Measurements from ENCODE around the gene NDUFB5.
"Not testable (repeated sequence)": the region's sequence is repeated elsewhere in the genome, so short reads cannot be mapped to it uniquely, and the experiment has no call there.

Gene NDUFB5

DNA sequence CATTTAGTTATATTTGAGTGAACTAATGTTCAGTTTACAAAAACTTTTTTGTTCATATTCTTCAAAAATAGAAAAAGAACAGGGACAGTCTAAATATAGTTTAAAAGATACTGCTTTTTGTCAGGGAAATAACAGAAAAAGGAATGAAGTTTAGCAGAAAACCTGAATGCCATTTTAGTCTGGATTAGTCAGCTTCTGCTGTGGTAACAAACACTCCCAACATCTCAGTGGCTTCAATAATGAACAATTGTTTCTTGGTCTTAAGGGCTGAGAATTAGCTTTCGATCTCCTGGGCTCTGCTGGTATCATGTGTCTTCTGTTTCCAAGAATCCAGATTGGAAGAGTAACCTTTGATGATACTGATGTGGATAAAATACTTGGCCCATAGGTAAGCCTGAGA, 35.9 kb downstream of the NDUFB5 start:
- no peak for DNase-seq

DNA sequence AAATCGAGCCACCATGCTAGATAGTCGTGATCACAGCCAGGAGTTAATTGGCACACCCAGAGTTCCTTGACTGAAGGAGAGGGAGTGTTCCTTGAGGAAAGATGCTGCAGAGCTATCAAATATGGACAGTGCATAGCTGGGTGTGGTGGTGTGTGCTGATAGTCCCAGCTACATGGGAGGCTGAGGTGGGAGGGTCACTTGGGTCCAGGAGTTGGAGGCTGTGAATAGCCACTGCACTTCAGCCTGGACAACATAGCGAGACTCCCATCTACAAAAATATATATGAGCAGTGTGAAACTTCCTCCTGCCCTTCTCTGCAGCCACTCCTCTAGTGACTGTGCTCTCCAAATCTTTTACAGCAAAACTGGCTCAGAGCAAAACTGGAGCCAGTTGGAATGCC, 38.3 kb downstream of the NDUFB5 start:
- DNase-seq = no peak

DNA sequence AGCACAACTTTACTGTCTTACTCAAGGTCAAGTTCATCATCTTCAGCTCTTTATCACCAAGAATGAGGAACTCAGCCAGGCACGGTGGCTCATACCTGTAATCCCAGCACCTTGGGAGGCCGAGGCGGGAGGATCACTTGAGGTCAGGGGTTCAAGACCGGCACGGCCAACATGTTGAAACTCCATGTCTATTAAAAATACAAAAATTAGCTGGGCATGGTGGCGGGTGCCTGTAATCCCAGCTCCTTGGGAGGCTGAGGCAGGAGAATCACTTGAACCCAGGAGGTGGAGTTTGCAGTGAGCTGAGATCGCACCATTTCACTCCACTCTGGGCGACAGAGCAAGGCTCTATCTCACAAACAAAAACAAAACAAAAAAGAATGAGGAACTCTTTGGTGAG, 39.2 kb downstream of the NDUFB5 start:
- not testable (repeated sequence) for DNase-seq

DNA sequence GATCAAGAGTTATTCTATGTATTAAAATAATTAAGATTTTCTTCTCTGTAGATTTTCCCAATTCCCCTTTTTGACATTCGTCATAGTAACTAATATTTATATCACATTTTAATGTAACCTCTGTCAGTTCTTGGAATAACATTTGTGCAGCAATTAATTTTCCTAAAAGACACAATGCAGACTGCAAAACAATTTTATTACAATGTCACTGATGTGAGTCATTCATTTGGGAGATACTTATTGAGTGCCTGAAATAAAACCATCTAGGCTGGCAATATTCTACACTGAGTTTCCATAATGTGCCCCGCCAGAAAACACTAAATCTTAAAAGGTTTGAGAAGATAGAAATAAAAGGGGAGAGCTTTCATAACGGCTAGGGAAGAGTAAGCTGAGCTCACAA, 41.6 kb downstream of the NDUFB5 start:
- DNase-seq = no peak

DNA sequence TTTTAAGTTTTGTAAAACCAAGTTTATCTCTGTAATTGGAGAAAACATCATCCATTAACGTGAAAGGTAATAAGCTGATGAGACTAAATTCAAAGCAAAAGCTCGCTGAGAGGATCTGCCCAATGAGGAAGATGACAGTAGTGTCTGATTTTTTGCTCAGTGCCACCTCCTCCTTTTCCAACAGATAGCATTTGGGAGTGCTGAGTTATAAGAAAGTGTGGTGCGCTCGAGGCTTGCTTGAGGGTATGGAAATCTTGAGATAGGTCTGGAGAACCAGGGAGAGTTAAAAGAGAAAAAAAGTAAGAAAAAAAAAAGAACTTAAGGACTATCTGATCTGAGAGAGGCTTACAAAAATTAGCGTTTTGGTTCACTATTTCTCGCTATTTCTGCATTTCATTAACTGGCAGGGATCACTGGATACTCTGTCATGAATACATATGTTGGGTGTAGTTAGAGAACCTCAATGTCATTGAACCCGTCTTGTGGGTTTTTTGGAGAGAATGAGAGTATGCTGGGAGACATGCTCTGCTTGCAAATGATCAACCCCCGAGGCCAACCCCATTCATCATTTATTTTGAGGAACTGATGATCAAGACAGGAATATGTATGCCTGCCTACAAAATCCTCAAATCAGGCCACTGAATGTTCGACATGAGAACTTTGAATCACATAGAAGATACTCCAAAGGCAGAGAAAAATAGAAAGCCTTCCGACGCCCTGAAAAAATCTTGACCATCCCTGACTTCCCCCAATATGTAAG, 47.3 kb downstream of the NDUFB5 start:
- no peak for DNase-seq

DNA sequence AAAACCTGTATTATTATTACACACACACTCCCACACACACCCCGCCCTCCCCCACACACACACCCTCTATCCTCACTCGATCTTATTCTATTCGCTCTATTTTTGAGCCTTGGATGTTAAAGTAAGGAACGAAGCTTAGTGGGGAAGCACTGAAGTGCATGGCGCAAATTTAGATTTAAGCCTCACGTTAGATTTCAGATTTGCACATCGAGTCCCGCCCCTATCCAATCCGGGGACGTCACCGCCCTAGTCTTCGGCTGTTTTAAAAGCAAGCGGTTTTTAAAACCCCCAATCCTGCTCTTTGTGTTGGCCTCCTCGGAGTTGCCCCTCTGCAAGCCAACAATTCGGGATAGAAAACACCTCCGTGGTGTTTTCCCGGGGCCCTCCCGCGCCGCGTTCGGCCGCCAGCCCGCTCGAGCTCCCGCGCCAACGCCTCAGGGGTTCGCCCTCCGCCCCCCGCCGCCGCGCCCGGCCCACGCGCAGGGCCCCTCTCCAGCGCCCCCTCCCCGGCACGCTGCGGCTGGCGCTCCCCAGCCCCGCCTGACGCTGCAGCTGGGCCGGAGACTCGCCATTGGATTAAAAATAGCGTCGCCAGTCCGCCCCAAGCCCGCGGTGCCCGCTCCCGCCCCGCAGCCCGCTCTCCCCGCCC, 48.0 kb downstream of the NDUFB5 start, which contains the start of gene USP13:
TSS of gene USP13 (plus strand) at position 594 of the 649 bp plus-strand sequence. CDS start 186 bp downstream, outside the sequence.
- peak; percentile 85 for DNase-seq

DNA sequence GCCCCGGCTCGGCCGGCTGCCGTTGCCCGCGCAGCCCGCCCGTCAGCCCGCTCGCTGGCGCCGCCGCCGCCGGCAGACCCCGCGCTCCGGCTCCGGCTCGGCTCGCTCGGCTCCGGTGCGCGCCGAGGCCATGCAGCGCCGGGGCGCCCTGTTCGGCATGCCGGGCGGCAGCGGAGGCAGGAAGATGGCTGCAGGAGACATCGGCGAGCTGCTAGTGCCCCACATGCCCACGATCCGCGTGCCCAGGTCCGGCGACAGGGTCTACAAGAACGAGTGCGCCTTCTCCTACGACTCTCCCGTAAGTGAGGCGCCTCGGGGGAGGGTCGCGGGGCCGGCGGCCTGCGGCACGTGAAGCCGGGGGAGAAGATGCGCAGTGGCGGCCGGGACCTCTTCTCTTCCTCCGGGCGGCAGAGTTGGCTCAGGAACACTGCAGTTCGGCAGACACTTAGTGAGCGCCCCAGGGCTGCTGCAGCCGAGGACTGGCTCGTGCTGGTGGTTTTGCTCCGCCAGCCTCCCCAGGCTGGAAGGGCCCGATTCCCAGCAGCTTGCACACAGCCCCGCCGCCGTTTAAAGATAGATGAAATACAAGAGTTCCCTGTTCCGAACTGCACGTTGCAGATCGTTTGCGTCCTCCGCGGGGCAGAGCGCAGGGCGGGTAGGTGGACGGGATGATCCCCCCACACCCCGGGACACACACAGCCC, 48.7 kb downstream of the NDUFB5 start:
- DNase-seq = peak; percentile 75

DNA sequence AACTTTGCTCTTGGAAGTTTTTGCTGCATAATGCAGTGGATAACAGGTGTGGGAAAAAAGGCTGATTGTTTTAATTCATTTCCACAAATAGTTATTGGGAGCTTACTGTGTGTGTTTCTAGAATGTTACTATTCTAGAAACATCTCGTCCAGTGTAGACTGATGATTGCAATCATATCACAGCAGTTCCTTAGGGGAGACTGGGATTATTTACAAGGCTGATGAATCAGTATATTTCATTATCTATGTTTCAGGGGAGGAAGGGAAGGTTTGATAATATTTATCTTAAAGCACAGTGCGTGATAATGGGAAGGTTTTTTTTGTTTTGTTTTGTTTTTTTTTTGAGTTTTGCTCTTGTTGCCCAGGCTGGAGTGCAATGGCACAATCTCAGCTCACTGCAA, 50.6 kb downstream of the NDUFB5 start:
- DNase-seq = no peak

DNA sequence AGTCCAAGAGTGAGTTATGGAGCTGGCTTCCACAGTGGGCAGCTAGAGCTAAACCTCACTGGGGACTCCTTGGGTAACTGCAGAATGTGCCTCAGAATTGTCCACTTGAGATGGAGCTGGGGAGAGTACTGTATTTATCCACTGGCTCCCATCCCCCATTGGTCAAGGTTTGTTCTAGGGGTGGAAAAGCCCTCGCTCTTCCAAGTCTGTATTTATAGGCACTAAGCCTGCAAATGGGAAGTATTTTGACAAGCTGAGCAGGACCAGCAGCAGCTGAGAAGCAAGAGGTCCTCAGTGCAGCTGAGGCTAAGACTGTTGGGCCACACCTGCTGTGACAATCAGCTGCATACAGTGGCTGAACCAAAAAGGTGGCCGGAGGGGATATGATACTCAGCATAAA, 54.0 kb downstream of the NDUFB5 start:
- DNase-seq = no peak

DNA sequence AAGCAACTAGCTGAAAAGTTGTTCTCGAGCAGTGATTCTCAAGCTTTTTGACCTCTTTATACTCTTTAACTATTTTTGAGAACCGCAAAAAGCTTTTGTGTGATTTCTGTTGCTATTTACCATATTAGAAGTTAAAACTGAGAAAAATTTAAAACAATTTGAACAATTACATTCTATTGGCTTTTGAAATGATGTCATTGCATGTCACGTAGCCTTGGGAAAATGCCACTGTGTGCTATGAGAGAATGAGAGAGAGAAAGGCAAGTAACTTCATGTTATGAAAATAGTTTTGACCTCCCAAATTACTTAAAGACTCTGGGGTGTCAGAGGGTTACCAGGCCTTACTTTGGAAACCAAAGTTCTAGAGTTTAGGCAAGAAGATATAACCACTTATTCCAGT, 56.3 kb downstream of the NDUFB5 start:
- DNase-seq = no peak

DNA sequence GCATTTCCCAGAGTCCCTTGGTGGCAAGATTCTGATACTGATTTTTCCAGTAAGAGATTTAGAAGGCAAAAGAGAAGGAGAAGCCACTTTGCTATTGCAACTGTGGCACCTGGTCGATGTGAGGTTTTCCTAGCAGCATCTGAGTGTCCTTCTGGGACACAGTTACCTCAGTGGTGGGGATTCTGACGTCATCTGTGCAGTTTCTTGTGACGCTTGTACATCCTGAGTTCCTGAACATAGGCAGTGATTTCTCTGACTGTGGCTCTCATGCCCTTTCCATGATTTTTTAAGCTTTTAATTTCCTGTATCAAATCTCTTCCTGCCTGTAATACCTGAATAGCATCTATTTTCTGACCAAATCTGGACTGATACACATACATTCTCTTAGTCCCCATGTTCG, 57.2 kb downstream of the NDUFB5 start:
- DNase-seq = no peak

DNA sequence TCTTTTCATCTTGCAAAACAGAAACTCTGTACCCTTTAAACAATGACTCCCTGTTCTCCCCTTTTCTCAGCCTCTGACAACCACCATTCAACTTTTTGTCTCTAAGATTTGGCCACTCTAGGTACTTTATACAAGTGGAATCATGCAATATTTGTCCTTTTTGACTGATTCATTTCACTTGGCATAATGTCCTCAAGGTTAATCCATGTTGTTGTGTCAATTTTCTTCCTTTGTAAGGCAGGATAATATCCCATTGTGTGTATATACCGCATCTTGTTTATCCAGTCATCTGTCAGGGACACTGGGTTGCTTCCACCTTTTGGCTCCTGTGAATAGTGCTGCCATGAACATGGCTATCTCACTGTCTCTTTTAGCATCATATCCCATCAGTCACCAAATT, 58.5 kb downstream of the NDUFB5 start:
- DNase-seq = no peak

DNA sequence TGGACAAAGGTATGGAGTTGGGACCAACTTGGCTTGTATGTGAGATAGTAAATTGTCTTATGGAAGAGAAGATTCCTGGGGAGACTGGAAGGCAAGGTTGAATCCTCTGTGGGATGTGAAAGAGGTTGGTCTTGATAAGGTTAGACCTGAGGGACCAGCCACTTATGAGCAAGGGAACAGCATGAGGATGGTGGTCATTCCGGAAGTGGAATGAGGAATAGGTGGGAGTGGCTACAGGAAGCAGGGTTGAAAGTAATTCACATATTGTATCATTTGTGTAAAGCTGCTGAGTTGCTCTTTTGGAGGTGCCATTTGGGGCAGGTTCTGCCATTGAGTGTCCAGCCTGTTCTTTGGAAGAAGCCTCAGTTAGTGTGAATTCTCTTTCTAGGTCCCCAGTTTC, 61.4 kb downstream of the NDUFB5 start:
- DNase-seq = no peak

DNA sequence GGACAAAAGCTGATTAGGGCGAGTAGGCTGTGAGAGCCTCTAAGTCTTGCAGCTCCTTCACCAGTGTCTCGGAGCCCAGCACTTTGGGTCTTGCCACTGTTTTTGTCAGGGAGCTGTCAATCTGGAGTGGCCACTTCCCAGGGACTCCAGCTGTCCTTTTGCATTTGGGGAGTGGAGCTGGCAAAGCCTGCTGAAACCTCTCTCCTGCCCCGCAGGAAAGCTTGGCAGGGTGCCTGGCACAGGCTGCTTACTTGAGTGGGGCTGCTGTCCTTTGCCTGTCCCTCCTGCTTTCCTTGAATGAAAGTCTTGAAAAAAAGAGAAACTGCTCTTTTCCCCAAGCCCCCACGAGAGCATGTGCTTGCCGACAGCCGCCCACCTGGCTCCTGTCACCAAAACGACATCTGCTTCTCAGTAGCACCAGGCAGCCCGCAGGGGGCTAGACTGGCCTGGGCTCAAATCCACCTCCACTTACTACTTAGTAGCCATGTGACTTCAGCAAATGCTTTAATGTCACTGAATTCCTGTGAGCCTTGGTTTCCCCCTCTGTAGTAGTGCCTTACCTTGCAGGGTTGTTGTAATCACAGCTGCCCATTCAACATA, 61.9 kb downstream of the NDUFB5 start:
- peak; percentile 23 for DNase-seq

DNA sequence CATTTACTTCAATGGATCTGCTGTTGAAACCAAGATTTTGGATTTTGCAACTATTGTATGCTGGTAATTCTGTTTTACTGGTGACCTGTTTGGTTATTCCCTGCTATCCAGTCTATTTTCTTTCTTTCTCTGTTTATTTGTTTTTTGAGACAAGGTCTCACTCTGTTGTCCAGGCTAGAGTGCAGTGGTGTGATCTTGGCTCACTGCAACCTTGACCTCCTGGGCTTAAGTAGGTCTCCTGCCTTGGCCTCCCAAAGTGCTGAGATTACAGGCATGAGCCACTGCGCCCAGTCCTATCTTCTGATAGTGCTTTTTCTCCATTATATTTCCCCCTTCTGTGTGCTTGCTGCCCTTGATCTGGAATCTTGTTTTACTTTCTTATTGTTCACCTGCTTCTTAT, 63.8 kb downstream of the NDUFB5 start:
- DNase-seq = no peak

DNA sequence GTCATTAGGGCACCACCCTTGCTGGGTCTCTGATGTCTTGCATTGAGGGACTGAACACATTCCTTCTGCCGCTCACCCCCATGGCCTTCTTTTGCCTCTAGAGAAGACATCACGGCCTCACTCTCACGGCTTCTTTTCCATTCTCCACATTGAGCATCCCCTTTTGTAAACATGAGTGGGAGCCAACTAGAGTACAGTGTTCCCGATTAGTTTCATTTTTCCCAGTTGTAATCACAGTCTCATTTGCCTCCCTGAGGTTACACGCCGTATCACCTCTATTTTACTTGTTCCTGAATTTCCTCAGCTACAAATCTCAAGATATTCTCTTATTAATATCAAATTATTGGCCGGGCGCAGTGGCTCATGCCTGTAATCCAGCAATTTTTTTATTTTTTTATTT, 65.7 kb downstream of the NDUFB5 start:
- no peak for DNase-seq

DNA sequence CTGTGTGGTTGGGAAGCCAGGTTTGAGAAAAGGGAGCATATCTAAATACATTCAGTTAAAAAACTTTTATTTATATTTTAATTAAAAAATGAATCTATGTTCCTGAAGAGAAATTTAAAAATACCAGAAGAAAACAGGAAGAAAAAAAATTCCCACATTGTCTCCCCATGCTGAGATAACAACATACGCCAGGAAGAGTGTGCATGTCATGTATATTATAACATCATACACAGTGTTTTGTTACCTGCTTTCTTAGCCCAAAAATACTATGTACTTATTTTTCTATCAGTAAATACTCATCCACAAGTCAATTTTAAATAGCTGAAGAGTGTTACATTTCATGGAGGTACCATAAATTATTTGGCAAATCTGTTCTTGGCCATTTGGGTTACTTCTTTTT, 66.7 kb downstream of the NDUFB5 start:
- DNase-seq = no peak

DNA sequence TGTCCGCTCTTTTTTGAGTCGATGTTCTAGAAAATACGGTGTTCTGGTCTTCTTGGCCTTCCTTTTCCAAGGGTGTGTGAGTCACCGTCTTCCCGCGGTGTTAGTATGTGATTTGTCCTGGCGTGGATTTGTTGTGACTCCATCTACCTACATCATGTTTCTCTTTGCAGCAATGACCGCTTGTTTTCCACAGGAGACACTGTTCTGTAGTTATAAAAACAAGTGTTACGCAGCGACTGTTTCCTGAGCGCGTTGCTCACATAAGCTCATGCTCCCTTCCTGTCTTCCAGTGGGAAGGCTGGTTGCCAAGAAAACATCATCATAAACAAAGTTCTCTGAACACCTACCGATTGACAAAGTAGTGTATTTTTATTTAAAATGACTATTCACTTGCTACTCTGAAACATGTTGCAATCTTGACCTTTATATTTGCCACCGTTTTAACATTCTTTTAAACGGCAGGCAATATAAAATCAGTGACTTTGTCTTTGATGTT, 67.2 kb downstream of the NDUFB5 start:
- no peak for DNase-seq

DNA sequence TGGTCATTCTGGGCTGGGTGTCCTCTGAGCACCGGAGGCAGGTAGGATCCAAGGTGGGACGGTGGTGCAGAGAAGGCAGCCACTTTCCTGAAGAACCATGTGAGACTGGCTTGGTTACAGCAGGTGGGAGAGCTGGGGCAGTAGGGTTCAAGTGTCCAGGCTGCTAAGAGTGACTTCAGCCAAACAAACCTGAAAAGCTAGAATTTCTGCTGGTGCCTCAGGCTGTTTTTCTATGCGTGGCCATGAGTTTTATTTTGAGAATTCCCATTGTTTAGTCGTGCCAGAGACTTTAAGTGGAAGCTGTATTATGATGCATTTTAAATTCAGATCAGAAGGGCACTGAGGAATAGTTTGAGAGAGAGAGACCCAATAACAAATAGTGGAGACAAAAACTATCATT, 68.3 kb downstream of the NDUFB5 start:
- DNase-seq = no peak

DNA sequence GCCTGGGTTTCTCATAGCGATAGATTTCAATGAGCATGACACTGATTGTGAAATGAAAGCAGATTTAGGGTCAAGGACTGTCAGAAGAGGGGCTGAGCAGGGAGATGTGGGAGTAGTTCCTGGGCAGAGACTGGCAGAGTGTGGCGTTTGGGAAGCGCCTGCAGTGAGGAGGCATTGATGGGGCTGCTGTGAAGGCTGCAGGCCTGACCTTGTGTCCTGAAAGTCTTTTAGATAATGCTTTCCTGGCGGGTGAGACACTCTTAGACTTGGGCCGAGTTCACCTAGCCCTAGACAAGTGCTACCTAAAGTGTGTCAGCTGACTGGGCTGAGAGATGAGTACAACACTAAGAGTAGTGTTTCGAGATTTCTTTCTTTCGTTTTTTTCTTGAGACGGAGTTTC, 68.9 kb downstream of the NDUFB5 start:
- DNase-seq = no peak

DNA sequence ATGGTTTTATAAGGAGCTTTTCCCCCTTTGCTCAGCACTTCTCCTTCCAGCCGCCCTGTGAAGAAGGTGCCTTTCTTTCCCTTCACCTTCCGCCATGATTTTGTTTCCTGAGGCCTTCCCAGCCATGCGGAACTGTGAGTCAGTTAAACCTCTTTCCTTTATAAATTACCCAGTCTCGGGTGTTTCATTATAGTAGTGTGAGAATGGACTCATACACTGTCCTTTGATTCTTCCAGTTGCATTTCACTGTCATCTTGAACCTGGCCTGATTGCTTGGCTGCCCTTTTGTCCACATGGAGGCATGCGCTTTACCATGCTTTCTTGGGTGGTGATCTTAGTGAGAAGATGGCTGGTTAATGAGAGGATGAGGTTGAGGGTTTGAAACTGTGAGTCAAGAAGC, 71.5 kb downstream of the NDUFB5 start:
- no peak for DNase-seq

Data from midbrain (tissue), 1 donor.